Astrocyte (in vitro differentiated cells and primary cell): ENCODE data around the gene AK1.

Source experiments
- CTCF ChIP-seq: IDR thresholded peaks from 2 replicates; pipeline ENCODE4 v1.5.1; 2011; ENCODE audit warnings: low read depth, mild to moderate bottlenecking, inconsistent platforms, low read length, moderate library complexity; ENCODE audit not compliant: insufficient read depth
- EZH2 ChIP-seq: IDR thresholded peaks from 2 replicates; pipeline ENCODE4 v1.6.1; 2012; ENCODE audit warnings: mild to moderate bottlenecking, low read length, inconsistent platforms; ENCODE audit not compliant: insufficient read depth

DNA sequence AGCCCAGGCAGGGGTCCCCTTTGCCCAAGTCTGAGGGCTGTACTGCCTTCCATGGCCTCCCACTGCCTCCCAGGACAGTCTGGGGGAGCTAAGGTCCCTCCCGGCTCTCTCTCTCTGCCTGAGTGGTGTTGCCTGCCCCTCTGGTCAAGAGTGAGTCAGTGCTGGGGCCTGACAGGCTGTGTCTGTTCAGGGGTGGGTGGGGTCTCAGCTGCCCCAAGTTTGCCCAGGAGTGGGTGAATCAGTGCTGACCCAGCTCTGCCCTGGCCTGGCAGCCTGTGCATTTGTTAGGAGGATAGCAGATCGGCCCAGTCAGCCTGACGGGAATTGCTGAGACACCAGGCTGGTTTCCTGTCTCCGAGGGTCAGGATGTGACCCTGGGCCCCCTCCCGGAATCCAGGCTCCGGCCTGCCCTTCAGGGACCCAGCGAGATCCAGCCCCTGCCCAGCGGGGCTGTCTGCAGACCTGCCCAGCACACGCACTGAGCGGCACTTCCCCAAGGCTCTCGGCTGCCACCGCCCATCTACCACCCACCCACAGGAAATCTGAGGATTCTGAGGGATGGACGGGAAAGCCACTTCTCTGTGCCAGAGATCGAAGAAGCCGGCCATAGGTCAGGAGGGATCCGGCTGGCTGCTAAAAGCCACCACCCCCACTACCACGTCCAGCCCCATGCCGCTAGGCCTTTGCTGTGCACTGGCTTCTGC, 38.9 kb downstream of the AK1 start:
- TF ChIP-seq EZH2 (no peak), CTCF (no peak)
